HG03378 (cell line): Measurements from ENCODE around the gene SLC12A5.
"Not testable (repeated sequence)": the region's sequence is repeated elsewhere in the genome, so short reads cannot be mapped to it uniquely, and the experiment has no call there.

Source experiments
- ATAC-seq: cut with Tn5 transposase; IDR thresholded peaks from one replicate; pipeline ENCODE4 v1.9.1; 2021; ENCODE audit warnings: mild to moderate bottlenecking, moderate library complexity; ENCODE audit not compliant: unreplicated experiment

SLC12A5 gene

DNA sequence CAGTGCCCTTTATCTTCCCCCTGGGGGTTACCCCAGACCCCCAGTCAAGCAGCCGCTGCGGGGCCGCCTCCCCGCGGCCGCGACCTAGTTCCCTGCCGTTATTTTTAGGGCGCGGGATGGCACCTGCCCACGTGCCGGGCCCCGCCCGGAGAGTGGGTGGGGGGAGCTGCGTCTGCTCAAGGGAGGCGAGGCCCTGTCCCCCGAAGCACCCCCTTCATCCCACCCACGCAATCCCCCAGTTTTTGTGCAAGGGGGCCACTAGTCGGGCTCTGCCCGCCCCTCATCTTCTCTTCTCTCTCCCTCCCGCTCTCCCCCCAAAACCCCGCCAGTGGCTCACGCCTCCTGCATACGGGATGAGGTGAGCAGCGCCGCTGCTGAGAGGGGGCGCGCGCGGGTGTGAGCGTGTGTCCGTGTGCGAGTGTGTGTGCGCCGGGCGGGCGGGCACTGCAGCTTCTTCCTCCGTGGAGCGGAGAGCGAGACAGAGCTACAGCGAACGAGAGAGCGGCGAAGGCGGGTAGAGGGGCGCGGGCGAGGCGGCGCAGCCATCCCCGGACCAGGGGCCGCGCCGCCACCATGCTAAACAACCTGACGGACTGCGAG lies at the start of gene SLC12A5:
Gene SLC12A5 (plus strand): TSS at position 444 of the 600 bp plus-strand sequence. CDS start 130 bp downstream, at position 574.
- no peak for ATAC-seq

DNA sequence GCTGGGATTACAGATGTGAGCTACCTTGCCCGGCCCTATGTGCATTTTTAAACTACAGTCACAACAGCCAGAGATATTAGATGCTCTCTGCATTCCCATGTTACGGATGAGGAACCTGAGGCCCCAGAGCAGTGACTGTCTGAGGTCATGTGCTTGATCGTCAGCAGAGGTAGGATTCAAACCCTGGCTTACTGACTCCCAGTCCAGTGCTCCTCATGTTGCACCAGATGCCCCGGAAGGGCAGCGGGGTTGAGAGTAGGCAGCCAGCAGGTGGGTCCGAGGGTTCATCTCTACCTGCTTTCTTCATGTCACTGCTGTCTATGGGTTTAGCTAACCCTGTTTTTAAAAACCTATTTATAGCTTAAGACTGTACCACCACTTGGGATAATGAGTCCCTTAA lies 47.8 kb upstream of the SLC12A5 start:
- ATAC-seq, result no peak

DNA sequence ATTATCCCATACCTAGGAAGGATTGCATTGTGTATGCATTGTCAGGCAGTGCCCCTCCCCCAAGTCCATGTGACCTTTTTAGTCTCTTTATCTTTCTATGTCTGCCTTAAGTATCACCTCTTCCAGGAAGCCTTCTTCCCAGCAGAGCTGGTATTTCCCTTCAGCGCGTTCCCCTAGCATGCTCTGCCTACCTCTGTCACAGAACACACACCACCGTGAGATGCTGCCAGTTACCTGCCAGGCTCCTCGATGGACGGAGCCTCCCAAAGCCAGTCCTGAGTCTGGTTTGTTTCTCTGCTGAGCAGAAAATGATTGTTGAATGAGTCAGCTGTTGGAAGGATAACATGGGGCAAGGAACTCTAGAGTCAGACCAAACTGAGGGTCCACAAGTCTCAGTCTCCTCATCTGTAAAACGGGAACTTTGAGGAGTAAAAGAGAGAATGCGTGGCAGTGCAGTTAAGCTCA lies 45.7 kb upstream of the SLC12A5 start:
- no peak for ATAC-seq

DNA sequence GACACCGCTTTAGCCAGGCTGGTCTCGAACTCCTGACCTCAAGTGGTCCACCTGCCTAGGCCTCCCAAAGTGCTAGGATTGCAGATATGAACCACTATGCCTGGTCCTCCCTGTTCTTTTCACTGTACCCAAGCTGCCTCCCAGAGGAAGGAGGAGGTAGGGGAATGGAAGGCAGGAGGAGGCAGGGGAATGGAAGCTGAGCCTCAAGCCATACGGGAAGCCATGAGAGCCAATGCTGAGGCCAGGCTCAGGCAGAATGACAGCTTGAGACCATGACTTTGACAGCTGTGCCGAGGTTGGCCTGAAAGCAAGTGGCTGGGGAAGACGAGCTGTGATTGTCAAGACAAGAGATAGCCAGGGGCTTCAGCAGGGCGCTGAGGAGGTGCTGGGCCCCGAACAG lies 43.4 kb upstream of the SLC12A5 start:
- ATAC-seq, result no peak

DNA sequence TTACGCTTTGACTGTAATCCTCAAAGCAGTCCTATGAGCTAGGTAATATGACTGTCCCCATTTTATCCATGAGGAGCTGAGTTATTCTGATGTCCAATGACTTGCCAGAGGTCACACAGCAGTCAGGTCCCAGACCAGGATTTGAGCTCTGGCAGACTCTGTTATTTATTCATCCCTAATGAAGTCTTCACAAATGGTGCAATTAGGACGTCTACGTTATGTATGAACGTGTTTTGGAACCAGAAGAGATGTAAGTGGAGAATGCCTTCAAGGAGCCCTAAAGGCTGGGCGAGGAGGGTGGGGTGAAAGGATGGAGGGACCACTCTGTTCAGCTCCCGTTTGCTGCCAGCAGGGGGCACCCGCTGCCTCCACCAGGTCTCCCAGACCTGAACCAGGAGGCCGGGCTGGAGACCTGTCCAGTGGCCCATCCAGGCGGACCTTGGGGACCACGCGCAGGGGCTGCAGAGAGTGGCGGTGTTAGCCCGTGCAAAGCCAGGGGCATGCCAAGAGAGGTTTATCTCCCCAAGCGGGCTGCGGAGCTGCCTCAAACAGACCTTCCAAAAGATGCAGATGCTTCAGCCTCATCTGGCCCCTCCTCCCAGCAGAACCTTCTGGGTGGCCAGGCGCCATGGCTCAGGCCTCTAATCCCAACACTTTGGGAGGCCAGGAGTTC lies 41.8 kb upstream of the SLC12A5 start:
- ATAC-seq, result no peak

- ATAC-seq, result not testable (repeated sequence)
Observed at GRCh38 chr20:45988830-45989229, 40.2 kb upstream of the SLC12A5 start.

- ATAC-seq, result no peak
Observed at GRCh38 chr20:45991616-45992015, 37.4 kb upstream of the SLC12A5 start.

- no peak for ATAC-seq
Observed at GRCh38 chr20:45993197-45993951, 35.6 kb upstream of the SLC12A5 start.

- no peak for ATAC-seq
Observed at GRCh38 chr20:45994761-45995493, 34.1 kb upstream of the SLC12A5 start.

GRCh38 chr20:45995495-45996097 lies 33.4 kb upstream of the SLC12A5 start:
- not testable (repeated sequence) for ATAC-seq

DNA sequence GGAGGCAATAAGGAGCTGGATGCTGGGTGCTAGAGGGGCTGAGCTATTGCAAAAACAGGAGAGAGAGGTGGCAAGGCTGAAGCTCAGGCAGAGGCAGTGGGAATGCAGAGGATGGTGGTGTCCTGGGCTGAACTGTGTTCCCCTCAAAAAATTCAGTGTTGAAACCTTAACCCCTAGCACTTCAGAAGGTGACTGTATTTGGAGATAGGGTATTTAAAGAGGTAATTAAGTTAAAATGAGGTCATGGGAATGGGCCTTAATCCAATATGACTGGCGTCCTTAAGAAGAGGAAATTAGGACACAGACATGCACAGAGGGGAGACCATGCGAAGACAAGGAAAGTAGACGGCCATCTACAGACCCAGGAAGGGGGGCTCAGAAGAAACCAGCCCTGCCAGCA lies 31.8 kb upstream of the SLC12A5 start:
- ATAC-seq, result no peak

- no peak for ATAC-seq
Observed at GRCh38 chr20:45998337-45998736, 30.7 kb upstream of the SLC12A5 start.

DNA sequence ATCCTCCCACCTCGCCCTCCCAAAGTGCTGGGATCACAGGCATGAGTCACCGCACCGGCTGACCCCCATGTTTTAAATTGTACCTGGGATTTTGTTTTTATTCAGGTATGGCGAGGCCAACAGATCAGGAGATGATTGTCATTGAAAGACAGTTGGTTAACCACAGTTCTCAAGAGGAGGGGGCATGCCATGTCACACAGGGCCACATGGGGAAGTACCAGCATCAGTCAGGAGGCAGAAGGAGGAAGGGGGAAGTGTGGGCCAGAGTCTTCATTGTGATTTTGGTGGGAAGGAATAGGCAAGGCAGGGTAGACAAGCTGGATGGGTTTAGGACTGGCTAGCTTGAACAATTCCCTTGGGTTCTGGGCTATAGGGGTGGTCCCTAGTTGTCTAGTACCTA lies 30.3 kb upstream of the SLC12A5 start:
- no peak for ATAC-seq

- ATAC-seq, result no peak
Observed at GRCh38 chr20:45999557-46000261, 29.3 kb upstream of the SLC12A5 start.

DNA sequence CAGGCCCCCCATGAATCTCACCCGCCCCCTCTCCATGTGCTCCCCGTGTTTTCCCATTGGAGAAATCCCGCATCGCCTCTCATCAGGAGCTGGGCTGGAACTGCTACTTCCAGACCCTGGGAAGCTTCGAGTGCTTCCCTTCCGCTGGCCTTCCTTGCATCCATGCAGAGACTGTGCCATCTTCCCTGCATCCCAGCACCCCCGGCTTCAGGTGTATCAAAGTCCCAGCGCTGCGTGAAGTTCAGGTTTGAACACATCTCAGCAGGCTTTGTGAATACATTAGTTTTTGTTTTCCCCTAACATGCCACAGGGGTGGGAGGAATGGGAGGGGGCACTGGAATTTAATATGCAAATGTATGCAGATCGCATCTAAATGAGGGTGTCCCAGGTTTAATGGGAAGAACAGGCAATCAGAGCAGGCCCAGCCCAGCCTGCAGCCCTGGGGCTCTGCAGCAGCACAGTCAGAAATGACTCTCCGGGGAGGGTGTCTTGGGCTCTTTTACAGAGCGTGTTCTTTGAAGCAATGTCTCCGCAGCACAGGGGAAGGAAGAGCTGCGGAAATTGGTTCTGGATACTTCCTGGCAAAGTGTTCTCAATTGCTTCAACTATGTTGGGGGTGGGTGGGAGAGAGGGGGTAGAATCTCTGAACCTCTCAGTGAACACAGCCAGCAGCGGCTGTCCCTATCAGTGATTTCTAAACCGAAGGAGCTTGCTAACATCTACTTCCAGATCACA lies 28.6 kb upstream of the SLC12A5 start:
- ATAC-seq, result no peak

- ATAC-seq, result no peak
Observed at GRCh38 chr20:46001498-46001897, 27.5 kb upstream of the SLC12A5 start.

- no peak for ATAC-seq
Observed at GRCh38 chr20:46002008-46002407, 27.0 kb upstream of the SLC12A5 start.

DNA sequence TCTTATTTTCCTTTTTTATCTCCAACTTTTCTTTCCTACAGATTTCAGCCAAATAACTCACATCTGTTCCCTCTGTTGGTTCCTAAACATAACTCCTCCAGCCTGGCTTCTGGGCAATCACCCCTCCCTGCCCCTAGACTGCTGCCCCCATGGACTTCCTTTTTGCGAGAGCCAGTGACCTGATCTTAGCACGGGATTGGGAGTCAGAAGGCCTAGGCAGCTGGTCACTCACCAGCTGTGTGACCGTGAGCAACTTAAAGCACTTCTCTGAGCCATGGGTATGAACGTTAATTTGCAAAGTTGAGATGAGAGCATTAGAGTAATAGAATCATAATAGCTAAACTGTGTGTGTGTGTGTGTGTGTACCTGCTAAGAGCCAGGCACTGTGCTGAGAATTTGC lies 24.8 kb upstream of the SLC12A5 start:
- no peak for ATAC-seq

DNA sequence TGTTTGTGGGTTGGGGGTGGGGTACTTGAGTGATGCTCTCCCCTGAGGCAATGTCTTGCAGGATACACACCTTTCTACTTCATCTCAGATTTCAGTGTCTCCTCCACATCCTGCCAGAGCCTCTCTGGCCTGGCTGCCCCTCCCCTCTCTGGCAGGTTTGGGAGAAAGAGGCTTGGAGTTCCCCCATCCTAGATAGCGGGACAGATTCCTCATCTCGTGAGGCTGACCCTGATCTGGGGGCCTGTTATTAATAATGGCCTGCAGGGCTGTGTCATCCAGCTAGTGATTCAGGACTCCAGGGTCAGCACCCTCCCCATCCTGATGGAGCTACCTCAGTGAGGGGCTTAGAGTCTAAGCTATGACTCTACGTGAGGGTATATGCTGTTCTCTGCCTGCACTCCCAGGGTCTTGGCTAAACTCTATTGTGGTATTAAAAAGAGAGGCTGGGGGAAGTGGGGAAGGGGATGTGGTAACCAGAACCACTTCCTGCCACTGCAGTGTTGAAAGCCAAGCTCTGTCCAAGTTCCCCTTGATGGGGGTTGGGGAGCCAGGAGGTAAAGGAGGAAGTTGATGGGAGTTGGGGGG lies 24.0 kb upstream of the SLC12A5 start:
- ATAC-seq, result no peak
